Mononuclear cell (primary cell): ENCODE results near the gene HSD17B12. TPM values are rescaled to one million over a fixed set of nuclear protein-coding genes. Genes with fewer than 3 reads are reported as not detected.

ENCODE experiments used
- H3K27me3 ChIP-seq: 2 replicates; pipeline ENCODE4 v1.6.0; 2011; ENCODE audit warnings: low read length, control low read depth; ENCODE audit not compliant: insufficient read depth
- H3K4me1 ChIP-seq: 2 replicates; pipeline ENCODE4 v1.5.1; 2011; ENCODE audit warnings: mild to moderate bottlenecking, low read length, control low read depth; ENCODE audit not compliant: insufficient read depth
- H3K4me3 ChIP-seq: 2 replicates; pipeline ENCODE4 v1.5.1; 2011; ENCODE audit warnings: mild to moderate bottlenecking, low read length, moderate library complexity
- H3K9me3 ChIP-seq: 2 replicates; pipeline ENCODE4 v1.5.1; 2011; ENCODE audit warnings: low read depth, mild to moderate bottlenecking, control low read depth, low read length
- total RNA-seq: library from RNA; depleted of rRNA; stranded (reverse); fragments of >200 nt; gene quantifications from one replicate; pipeline ENCODE4 v1.2.3, GENCODE V29; 2012

HSD17B12 gene
- total RNA-seq, 1 donor = 21.1 TPM

- peaks cover 20% of the 10 kb centered on the region for H3K27me3 ChIP-seq
- H3K9me3 ChIP-seq = no peaks in the 10 kb centered on the region
- no peak overlapping the region for H3K4me3 ChIP-seq
- peaks cover 22% of the 10 kb centered on the region for H3K4me1 ChIP-seq
Measured at GRCh38 chr11:43868852-43869567, 188.5 kb downstream of the HSD17B12 start.

GRCh38 chr11:43871051-43871450, 190.5 kb downstream of the HSD17B12 start:
- Histone ChIP-seq H3K4me3 (no peak overlapping the region), H3K27me3 (peaks cover 31% of the 10 kb centered on the region), H3K9me3 (no peaks in the 10 kb centered on the region), H3K4me1 (peaks cover 22% of the 10 kb centered on the region)

GRCh38 chr11:43872995-43873394, 192.5 kb downstream of the HSD17B12 start:
- Histone ChIP-seq H3K4me3 (no peak overlapping the region), H3K27me3 (peaks cover 45% of the 10 kb centered on the region), H3K4me1 (peaks cover 20% of the 10 kb centered on the region), H3K9me3 (no peaks in the 10 kb centered on the region)

- peaks cover 56% of the 10 kb centered on the region for H3K27me3 ChIP-seq
- H3K9me3 ChIP-seq = no peaks in the 10 kb centered on the region
- peaks cover 10% of the 10 kb centered on the region for H3K4me1 ChIP-seq
Measured at GRCh38 chr11:43874078-43874477, 193.5 kb downstream of the HSD17B12 start.

GRCh38 chr11:43874738-43875137, 194.2 kb downstream of the HSD17B12 start:
- peaks cover 3% of the 10 kb centered on the region for H3K4me1 ChIP-seq
- H3K27me3 ChIP-seq = peaks cover 62% of the 10 kb centered on the region
- no peaks in the 10 kb centered on the region for H3K9me3 ChIP-seq
- no peak overlapping the region for H3K4me3 ChIP-seq

More at GRCh38 chr11:43874078-43874477, 193.5 kb downstream of the HSD17B12 start:
- no peak overlapping the region for H3K4me3 ChIP-seq

GRCh38 chr11:43879789-43880639, 199.5 kb downstream of the HSD17B12 start:
- H3K4me1 ChIP-seq = peaks cover 16% of the 10 kb centered on the region
- H3K9me3 ChIP-seq = no peaks in the 10 kb centered on the region
- peaks cover 35% of the 10 kb centered on the region for H3K27me3 ChIP-seq
- peak overlapping the region; percentile 81 for H3K4me3 ChIP-seq

GRCh38 chr11:43880640-43881159, 200.2 kb downstream of the HSD17B12 start, which contains the start of gene ALKBH3:
TSS of gene ALKBH3 (plus strand) at chr11:43880831. CDS start at chr11:43882653, 1,822 bp downstream.
- H3K4me1 ChIP-seq = peaks cover 16% of the 10 kb centered on the region
- no peaks in the 10 kb centered on the region for H3K9me3 ChIP-seq
- H3K27me3 ChIP-seq = peaks cover 31% of the 10 kb centered on the region
- peak within 1 kb of the TSS; percentile 81 for H3K4me3 ChIP-seq

- H3K4me1 ChIP-seq = no peaks in the 10 kb centered on the region
- H3K9me3 ChIP-seq = no peaks in the 10 kb centered on the region
- H3K4me3 ChIP-seq = no peak overlapping the region
- H3K27me3 ChIP-seq = no peaks in the 10 kb centered on the region
Measured at GRCh38 chr11:43892851-43893250, 212.3 kb downstream of the HSD17B12 start.

- Histone ChIP-seq H3K4me1 (no peaks in the 10 kb centered on the region), H3K9me3 (no peaks in the 10 kb centered on the region), H3K27me3 (no peaks in the 10 kb centered on the region), H3K4me3 (no peak overlapping the region)
Measured at GRCh38 chr11:43894546-43894945, 214.0 kb downstream of the HSD17B12 start.

- no peaks in the 10 kb centered on the region for H3K27me3 ChIP-seq
- no peaks in the 10 kb centered on the region for H3K9me3 ChIP-seq
- H3K4me1 ChIP-seq = no peaks in the 10 kb centered on the region
- no peak overlapping the region for H3K4me3 ChIP-seq
Measured at GRCh38 chr11:43895601-43896000, 215.1 kb downstream of the HSD17B12 start.

- Histone ChIP-seq H3K27me3 (no peaks in the 10 kb centered on the region), H3K4me1 (no peaks in the 10 kb centered on the region), H3K4me3 (no peak overlapping the region)
Measured at GRCh38 chr11:43898574-43898973, 218.0 kb downstream of the HSD17B12 start.

GRCh38 chr11:43899094-43899493, 218.6 kb downstream of the HSD17B12 start:
- no peaks in the 10 kb centered on the region for H3K27me3 ChIP-seq
- H3K4me1 ChIP-seq = no peaks in the 10 kb centered on the region
- no peaks in the 10 kb centered on the region for H3K9me3 ChIP-seq
- no peak overlapping the region for H3K4me3 ChIP-seq

More at GRCh38 chr11:43898574-43898973, 218.0 kb downstream of the HSD17B12 start:
- no peaks in the 10 kb centered on the region for H3K9me3 ChIP-seq

- no peaks in the 10 kb centered on the region for H3K4me1 ChIP-seq
- H3K27me3 ChIP-seq = no peaks in the 10 kb centered on the region
Measured at GRCh38 chr11:43901551-43901950, 221.0 kb downstream of the HSD17B12 start.

GRCh38 chr11:43903078-43903477, 222.5 kb downstream of the HSD17B12 start:
- no peaks in the 10 kb centered on the region for H3K27me3 ChIP-seq
- no peaks in the 10 kb centered on the region for H3K4me1 ChIP-seq
- H3K9me3 ChIP-seq = no peaks in the 10 kb centered on the region
- H3K4me3 ChIP-seq = no peak overlapping the region

More at GRCh38 chr11:43901551-43901950, 221.0 kb downstream of the HSD17B12 start:
- Histone ChIP-seq H3K4me3 (no peak overlapping the region), H3K9me3 (no peaks in the 10 kb centered on the region)

- no peaks in the 10 kb centered on the region for H3K9me3 ChIP-seq
- H3K27me3 ChIP-seq = no peaks in the 10 kb centered on the region
- no peaks in the 10 kb centered on the region for H3K4me1 ChIP-seq
Measured at GRCh38 chr11:43903969-43904368, 223.4 kb downstream of the HSD17B12 start.

More at GRCh38 chr11:43903969-43904368, 223.4 kb downstream of the HSD17B12 start:
- H3K4me3 ChIP-seq = no peak overlapping the region
